H1 (cell line): ENCODE results near the gene BIVM. TPM values are rescaled to one million over a fixed set of nuclear protein-coding genes. Genes with fewer than 3 reads are reported as not detected.

Experiments used
- CHD7 ChIP-seq: fragments of 300-600 bp; sonication (generic); IDR thresholded peaks from 2 replicates; pipeline ENCODE4 v1.7.1; 2012; ENCODE audit warnings: low read length, moderate library complexity, mild to moderate bottlenecking, inconsistent platforms; ENCODE audit not compliant: insufficient replicate concordance
- FOSL1 ChIP-seq: IDR thresholded peaks from 2 replicates; pipeline ENCODE4 v1.6.1; 2011; ENCODE audit warnings: mild to moderate bottlenecking, low read depth, low read length, moderate library complexity; ENCODE audit not compliant: insufficient read depth
- GABPA ChIP-seq: IDR thresholded peaks from 2 replicates; pipeline ENCODE4 v1.6.1; 2011; ENCODE audit warnings: mild to moderate bottlenecking, low read length, moderate library complexity, borderline replicate concordance; ENCODE audit not compliant: insufficient read depth
- KDM4A ChIP-seq: IDR thresholded peaks from one replicate; pipeline ENCODE4 v1.7.1; 2012; ENCODE audit warnings: low read depth, mild to moderate bottlenecking, moderate library complexity, low read length, inconsistent platforms; ENCODE audit not compliant: severe bottlenecking
- MAFK ChIP-seq: IDR thresholded peaks from 2 replicates; pipeline ENCODE4 v1.6.1; 2012; ENCODE audit warnings: low read depth, mild to moderate bottlenecking, improper control_type of control experiment, low read length
- POU5F1 ChIP-seq: IDR thresholded peaks from 2 replicates; pipeline ENCODE4 v1.6.1; 2011; ENCODE audit warnings: low read depth, mild to moderate bottlenecking, low read length, moderate library complexity
- RXRA ChIP-seq: IDR thresholded peaks from 2 replicates; pipeline ENCODE4 v1.6.1; 2011; ENCODE audit warnings: low read depth, mild to moderate bottlenecking, low read length, moderate library complexity; ENCODE audit not compliant: insufficient read depth
- SAP30 ChIP-seq: fragments of 300-600 bp; sonication (generic); IDR thresholded peaks from 2 replicates; pipeline ENCODE4 v1.7.1; 2012; ENCODE audit warnings: low read length, moderate library complexity, mild to moderate bottlenecking, inconsistent platforms; ENCODE audit not compliant: insufficient read depth, insufficient replicate concordance
- ZNF274 ChIP-seq: IDR thresholded peaks from 2 replicates; pipeline ENCODE4 v1.7.0; 2012; ENCODE audit warnings: low read length, borderline replicate concordance; ENCODE audit errors: extremely low read depth
- polyA plus RNA-seq, 7 experiments: library from polyadenylated mRNA; depleted of rRNA in 3 of 7; stranded (reverse) in 5 of 7; unstranded in 2 of 7; fragments of >200 nt in 5 of 7; fragments of 200-250 nt in 2 of 7; gene quantifications; 1 replicate in 5 of 7; 2 replicates in 1 of 7; 4 replicates in 1 of 7; pipeline versions ENCODE4 v1.2.1 to v1.2.3, GENCODE V29; 2011 to 2013; ENCODE audit warnings: missing spikeins in 2 of 7, mixed read lengths in 2 of 7
- total RNA-seq: library from RNA; stranded (reverse); fragmentation: NEBNext Ultra II Directional; extraction: Animal tissue kit (Norgen Biotek cat#: 25700); gene quantifications from 2 replicates; pipeline ENCODE4 v1.2.1, GENCODE V29; 2021
- TF ChIP-seq, protein P1 (sequence below): IDR thresholded peaks from 2 replicates; pipeline ENCODE4 v1.6.1; 2012; ENCODE audit warnings: inconsistent platforms

Gene BIVM
- total and polyA plus RNA-seq, 2 of the 8 experiments (the other 6 are each of a cell fraction or from before 2014, with no cell fraction given): 1.8 to 5.5 TPM

DNA sequence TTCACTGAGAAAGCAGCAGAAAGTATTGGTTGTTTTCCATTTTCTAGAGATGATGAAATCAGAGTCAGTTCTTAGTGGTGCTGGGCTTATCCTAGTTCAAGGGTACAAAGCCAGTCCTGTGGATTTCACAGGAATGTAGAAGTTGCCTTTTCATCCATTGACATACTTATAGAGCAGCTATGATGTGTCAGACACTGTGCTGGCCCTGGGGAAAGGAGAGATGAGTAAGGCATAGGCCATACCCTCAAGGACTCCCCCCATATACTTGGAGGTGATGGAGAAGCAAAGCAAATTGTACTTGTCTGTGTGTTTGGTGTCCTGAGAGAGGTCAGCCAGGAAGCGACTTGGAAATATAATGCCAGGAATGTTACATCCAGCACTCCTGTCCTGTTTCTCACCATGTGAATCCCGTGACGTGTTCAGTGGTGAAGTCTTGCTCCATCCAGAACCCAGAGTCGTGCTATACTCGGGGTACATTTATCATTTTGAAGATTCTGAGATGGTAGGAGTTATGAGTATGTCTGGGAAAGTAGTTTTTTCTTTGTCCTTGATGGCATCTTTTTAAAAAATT, 69.5 kb downstream of the BIVM start (continued):
- no peak for TF ChIP-seq CHD7
- no peak for TF ChIP-seq KDM4A
- TF ChIP-seq POU5F1: no peak
- no peak for TF ChIP-seq SAP30
- TF ChIP-seq RXRA: no peak
- TF ChIP-seq MAFK: no peak
- no peak for TF ChIP-seq ZNF274
- TF ChIP-seq GABPA: no peak
- TF ChIP-seq, protein P1, sequence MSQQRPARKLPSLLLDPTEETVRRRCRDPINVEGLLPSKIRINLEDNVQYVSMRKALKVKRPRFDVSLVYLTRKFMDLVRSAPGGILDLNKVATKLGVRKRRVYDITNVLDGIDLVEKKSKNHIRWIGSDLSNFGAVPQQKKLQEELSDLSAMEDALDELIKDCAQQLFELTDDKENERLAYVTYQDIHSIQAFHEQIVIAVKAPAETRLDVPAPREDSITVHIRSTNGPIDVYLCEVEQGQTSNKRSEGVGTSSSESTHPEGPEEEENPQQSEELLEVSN: no peak
- TF ChIP-seq FOSL1: no peak
